ENCODE results near the gene WNT7B.

The WNT7B gene

GRCh38 chr22:45903355-45904135 is 73.4 kb downstream of the WNT7B start:
- no peak for DNase-seq

GRCh38 chr22:45897736-45898135 is 79.2 kb downstream of the WNT7B start:
- no peak for DNase-seq

- no peak for DNase-seq
Observed at GRCh38 chr22:45896964-45897538, 79.9 kb downstream of the WNT7B start.

GRCh38 chr22:45896153-45896951 is 80.6 kb downstream of the WNT7B start:
- DNase-seq = no peak

GRCh38 chr22:45895436-45896152 is 81.4 kb downstream of the WNT7B start:
- DNase-seq = no peak

GRCh38 chr22:45893516-45893915 is 83.4 kb downstream of the WNT7B start:
- DNase-seq = no peak

GRCh38 chr22:45892681-45893461 is 84.1 kb downstream of the WNT7B start:
- DNase-seq = no peak

GRCh38 chr22:45891996-45892621 is 84.9 kb downstream of the WNT7B start:
- DNase-seq = no peak

- DNase-seq = no peak
Observed at GRCh38 chr22:45891471-45891995, 85.4 kb downstream of the WNT7B start.

GRCh38 chr22:45891021-45891421 is 85.9 kb downstream of the WNT7B start:
- no peak for DNase-seq

- no peak for DNase-seq
Observed at GRCh38 chr22:45890351-45890635, 86.7 kb downstream of the WNT7B start.

- DNase-seq = no peak
Observed at GRCh38 chr22:45889539-45890350, 87.2 kb downstream of the WNT7B start.

GRCh38 chr22:45889093-45889538 is 87.8 kb downstream of the WNT7B start:
- DNase-seq = no peak

GRCh38 chr22:45888221-45889092 is 88.5 kb downstream of the WNT7B start:
- no peak for DNase-seq

- no peak for DNase-seq
Observed at GRCh38 chr22:45887202-45888131, 89.5 kb downstream of the WNT7B start.

GRCh38 chr22:45886540-45886939 is 90.4 kb downstream of the WNT7B start:
- DNase-seq = no peak

GRCh38 chr22:45885941-45886395 is 91.0 kb downstream of the WNT7B start:
- DNase-seq = no peak

GRCh38 chr22:45885171-45885840 is 91.7 kb downstream of the WNT7B start:
- DNase-seq = no peak
